WTC11 (cell line): ENCODE data around the gene NRAP.

ENCODE experiments used
- CTCF ChIP-seq: fragments of 200-600 bp; IDR thresholded peaks from 2 replicates; pipeline ENCODE4 v1.8.0; 2022; ENCODE audit warnings: antibody characterized with exemption
- NR2C2 ChIP-seq: sonication (generic); formaldehyde crosslinking; IDR thresholded peaks from 2 replicates; pipeline ENCODE4 v1.8.0; 2022; ENCODE audit warnings: mild to moderate bottlenecking, missing genetic modification reagents
- SP1 ChIP-seq: sonication (generic); formaldehyde crosslinking; conservative IDR thresholded peaks from 2 replicates; pipeline ENCODE4 v1.8.1; 2022; ENCODE audit warnings: missing genetic modification reagents
- TF ChIP-seq, protein P1 (sequence below): sonication (generic); formaldehyde crosslinking; IDR thresholded peaks from 2 replicates; pipeline ENCODE4 v1.8.1; 2022; ENCODE audit warnings: low read depth, mild to moderate bottlenecking, moderate library complexity, missing genetic modification reagents, borderline replicate concordance

GRCh38 chr10:113651898-113652297 is 11.9 kb downstream of the NRAP start:
- TF ChIP-seq NR2C2 (CRISPR knock-in tag) (no peak), SP1 (no peak), CTCF (no peak)
- TF ChIP-seq, protein P1, sequence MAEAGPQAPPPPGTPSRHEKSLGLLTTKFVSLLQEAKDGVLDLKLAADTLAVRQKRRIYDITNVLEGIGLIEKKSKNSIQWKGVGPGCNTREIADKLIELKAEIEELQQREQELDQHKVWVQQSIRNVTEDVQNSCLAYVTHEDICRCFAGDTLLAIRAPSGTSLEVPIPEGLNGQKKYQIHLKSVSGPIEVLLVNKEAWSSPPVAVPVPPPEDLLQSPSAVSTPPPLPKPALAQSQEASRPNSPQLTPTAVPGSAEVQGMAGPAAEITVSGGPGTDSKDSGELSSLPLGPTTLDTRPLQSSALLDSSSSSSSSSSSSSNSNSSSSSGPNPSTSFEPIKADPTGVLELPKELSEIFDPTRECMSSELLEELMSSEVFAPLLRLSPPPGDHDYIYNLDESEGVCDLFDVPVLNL (CRISPR knock-in tag), result no peak
